Stimulated activated CD4-positive, alpha-beta T cell treated with anti-CD3 and anti-CD28 coated beads, Interleukin-2, amount 100 ng/mL, for 48 hours (primary cell): ENCODE results near the gene TSHZ2.
"Not testable (repeated sequence)": the region's sequence is repeated elsewhere in the genome, so short reads cannot be mapped to it uniquely, and the experiment has no call there.

Experiments
- DNase-seq, 2 donors: peaks; one replicate each; pipeline ENCODE4 v3.0.0-alpha.2; 2020

TSHZ2 gene

GRCh38 chr20:53399592-53400335, 427.6 kb downstream of the TSHZ2 start:
- DNase-seq, result no peak

- no peak for DNase-seq
These were observed 430.3 kb downstream of the TSHZ2 start for GRCh38 chr20:53402233-53403005.

GRCh38 chr20:53403029-53403428, 430.9 kb downstream of the TSHZ2 start:
- DNase-seq, result no peak

GRCh38 chr20:53405139-53405538, 433.0 kb downstream of the TSHZ2 start:
- no peak for DNase-seq

- DNase-seq, result no peak
These were observed 434.4 kb downstream of the TSHZ2 start for GRCh38 chr20:53406580-53406979.

GRCh38 chr20:53408691-53409446, 436.7 kb downstream of the TSHZ2 start:
- no peak for DNase-seq

- DNase-seq, result no peak
These were observed 437.2 kb downstream of the TSHZ2 start for GRCh38 chr20:53409447-53409717.

- no peak for DNase-seq
These were observed 439.0 kb downstream of the TSHZ2 start for GRCh38 chr20:53411129-53411528.

- DNase-seq, result no peak
These were observed 439.7 kb downstream of the TSHZ2 start for GRCh38 chr20:53411891-53412290.

GRCh38 chr20:53412577-53413185, 440.5 kb downstream of the TSHZ2 start:
- no peak for DNase-seq

GRCh38 chr20:53413186-53413631, 441.1 kb downstream of the TSHZ2 start:
- peak; percentile 26 to 29 for DNase-seq

GRCh38 chr20:53413845-53414244, 441.7 kb downstream of the TSHZ2 start:
- DNase-seq, result not testable (repeated sequence)

- DNase-seq, result no peak
These were observed 447.7 kb downstream of the TSHZ2 start for GRCh38 chr20:53419693-53420460.

- no peak for DNase-seq
These were observed 449.2 kb downstream of the TSHZ2 start for GRCh38 chr20:53421343-53421742.

GRCh38 chr20:53422039-53422438, 449.9 kb downstream of the TSHZ2 start:
- DNase-seq, result no peak

- DNase-seq, result no peak
These were observed 451.5 kb downstream of the TSHZ2 start for GRCh38 chr20:53423587-53424146.

- no peak for DNase-seq
These were observed 453.3 kb downstream of the TSHZ2 start for GRCh38 chr20:53425481-53425880.

GRCh38 chr20:53425941-53426340, 453.8 kb downstream of the TSHZ2 start:
- no peak for DNase-seq

GRCh38 chr20:53426766-53427312, 454.7 kb downstream of the TSHZ2 start:
- no peak for DNase-seq

GRCh38 chr20:53427951-53428350, 455.8 kb downstream of the TSHZ2 start:
- DNase-seq, result no peak

- no peak for DNase-seq
These were observed 456.4 kb downstream of the TSHZ2 start for GRCh38 chr20:53428588-53428987.

- no peak for DNase-seq
These were observed 456.8 kb downstream of the TSHZ2 start for GRCh38 chr20:53428996-53429395.
